WERI-Rb-1 (cell line): ENCODE data around the gene SERINC2.

ENCODE experiments used
- DNase-seq: peaks from one replicate; pipeline ENCODE4 v3.0.0-alpha.2; 2020
- H3K27ac ChIP-seq: fragments of 250-450 bp; sonication (Bioruptor Pico); 2 replicates; pipeline ENCODE4 v1.5.1; 2020; ENCODE audit warnings: mild to moderate bottlenecking, moderate library complexity
- H3K27me3 ChIP-seq: fragments of 250-450 bp; sonication (Bioruptor Pico); 2 replicates; pipeline ENCODE4 v1.5.1; 2021; ENCODE audit warnings: mild to moderate bottlenecking, low read depth, moderate library complexity; ENCODE audit not compliant: insufficient read depth, severe bottlenecking
- H3K36me3 ChIP-seq: fragments of 250-450 bp; sonication (Bioruptor Pico); 2 replicates; pipeline ENCODE4 v1.5.1; 2020; ENCODE audit warnings: mild to moderate bottlenecking, moderate library complexity
- H3K4me3 ChIP-seq: 2 replicates; pipeline ENCODE4 v1.5.1; 2011; ENCODE audit warnings: low read depth, mild to moderate bottlenecking, control low read depth, low read length
- H3K9me3 ChIP-seq: fragments of 250-450 bp; sonication (Bioruptor Pico); 2 replicates; pipeline ENCODE4 v1.5.1; 2021; ENCODE audit warnings: mild to moderate bottlenecking, moderate library complexity; ENCODE audit not compliant: severe bottlenecking
- TF ChIP-seq, protein P1 (sequence below): IDR thresholded peaks from 2 replicates; pipeline ENCODE4 v1.5.1; 2011; ENCODE audit warnings: low read depth, mild to moderate bottlenecking, control low read depth, inconsistent platforms, low read length

SERINC2 gene

DNA sequence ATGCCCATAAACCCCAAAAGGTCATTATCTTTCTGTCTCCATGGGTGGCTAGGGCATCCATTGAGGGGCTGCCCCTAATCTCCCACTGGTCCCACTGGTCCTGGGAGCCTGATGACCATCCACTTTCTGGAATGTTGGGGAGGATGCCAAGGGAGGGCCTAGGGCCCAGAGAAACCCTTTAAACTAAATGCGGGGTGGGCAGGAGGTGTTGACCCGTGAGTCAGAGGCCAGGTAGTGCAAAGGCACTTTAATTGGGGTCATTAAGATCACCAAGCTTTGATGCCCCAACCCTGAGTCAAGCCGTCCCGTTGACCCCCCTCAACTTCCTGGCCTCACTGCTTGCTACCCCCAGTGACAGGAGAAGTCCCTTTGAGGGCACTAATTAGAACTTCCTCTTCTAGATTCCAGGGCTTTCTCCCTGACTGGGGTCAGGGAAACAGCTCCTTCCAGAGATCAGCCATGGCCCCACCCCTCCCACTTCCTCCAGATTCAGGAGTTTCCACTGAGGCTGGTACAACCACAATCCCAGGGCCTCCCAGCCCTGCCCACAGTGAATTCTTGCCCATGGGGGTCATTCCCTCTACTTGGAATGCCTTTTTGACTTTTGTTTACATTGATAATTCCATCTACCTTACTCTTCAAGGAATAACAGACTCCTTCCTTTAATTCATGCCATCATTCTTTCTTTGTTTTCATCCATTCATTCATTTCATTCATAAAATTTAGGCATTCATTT, 15.5 kb upstream of the SERINC2 start:
- no peaks in the 10 kb centered on the region for H3K27me3 ChIP-seq
- no peaks in the 10 kb centered on the region for H3K9me3 ChIP-seq
- TF ChIP-seq, protein P1, sequence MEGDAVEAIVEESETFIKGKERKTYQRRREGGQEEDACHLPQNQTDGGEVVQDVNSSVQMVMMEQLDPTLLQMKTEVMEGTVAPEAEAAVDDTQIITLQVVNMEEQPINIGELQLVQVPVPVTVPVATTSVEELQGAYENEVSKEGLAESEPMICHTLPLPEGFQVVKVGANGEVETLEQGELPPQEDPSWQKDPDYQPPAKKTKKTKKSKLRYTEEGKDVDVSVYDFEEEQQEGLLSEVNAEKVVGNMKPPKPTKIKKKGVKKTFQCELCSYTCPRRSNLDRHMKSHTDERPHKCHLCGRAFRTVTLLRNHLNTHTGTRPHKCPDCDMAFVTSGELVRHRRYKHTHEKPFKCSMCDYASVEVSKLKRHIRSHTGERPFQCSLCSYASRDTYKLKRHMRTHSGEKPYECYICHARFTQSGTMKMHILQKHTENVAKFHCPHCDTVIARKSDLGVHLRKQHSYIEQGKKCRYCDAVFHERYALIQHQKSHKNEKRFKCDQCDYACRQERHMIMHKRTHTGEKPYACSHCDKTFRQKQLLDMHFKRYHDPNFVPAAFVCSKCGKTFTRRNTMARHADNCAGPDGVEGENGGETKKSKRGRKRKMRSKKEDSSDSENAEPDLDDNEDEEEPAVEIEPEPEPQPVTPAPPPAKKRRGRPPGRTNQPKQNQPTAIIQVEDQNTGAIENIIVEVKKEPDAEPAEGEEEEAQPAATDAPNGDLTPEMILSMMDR = no peak
- H3K4me3 ChIP-seq = no peak overlapping the region
- H3K36me3 ChIP-seq = no peaks in the 10 kb centered on the region
- DNase-seq = no peak
- no peak overlapping the region for H3K27ac ChIP-seq

DNA sequence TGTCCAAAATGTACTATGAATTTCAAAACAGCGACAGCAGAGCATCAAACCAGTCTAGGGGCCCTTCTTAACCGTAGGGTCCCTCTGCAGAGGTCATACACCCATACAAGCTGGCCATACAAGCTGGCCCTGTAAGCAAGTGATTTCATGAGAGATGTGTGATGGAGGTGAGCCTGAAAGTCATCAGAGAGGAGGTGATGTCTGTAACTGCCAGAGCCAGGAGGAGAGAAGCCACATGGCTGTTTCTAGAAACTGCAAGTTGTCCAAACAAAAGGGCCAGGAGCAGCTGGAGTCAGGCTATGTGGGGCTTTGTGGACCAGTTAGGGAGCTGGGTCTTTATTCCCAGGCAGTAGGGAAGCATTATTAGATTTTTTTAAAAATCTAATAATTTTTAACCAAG, 14.8 kb upstream of the SERINC2 start:
- H3K27ac ChIP-seq = no peak overlapping the region
- no peaks in the 10 kb centered on the region for H3K9me3 ChIP-seq

DNA sequence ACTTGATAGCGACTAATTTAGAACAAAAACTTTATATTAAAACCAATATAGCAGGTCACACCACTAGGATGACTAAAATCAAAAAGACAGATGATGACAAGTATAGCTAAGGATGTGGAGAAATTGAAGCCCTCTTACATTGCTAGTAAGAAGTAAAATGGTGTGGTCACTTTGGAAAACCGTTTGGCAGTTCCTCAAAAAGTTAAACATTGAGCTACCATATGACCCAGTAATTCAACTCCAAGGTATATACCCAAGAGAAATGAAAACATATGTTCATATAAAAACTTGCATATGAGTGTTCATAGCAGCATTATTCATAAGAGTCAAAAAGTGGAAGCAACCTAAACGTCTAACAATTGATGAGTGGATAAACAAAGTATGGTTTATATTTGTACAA, 13.0 kb upstream of the SERINC2 start:
- no peak for DNase-seq
- Histone ChIP-seq H3K27me3 (no peaks in the 10 kb centered on the region), H3K27ac (no peak overlapping the region), H3K36me3 (no peaks in the 10 kb centered on the region), H3K4me3 (no peak overlapping the region), H3K9me3 (no peaks in the 10 kb centered on the region)
- TF ChIP-seq, protein P1 = no peak

More for the DNA sequence above, 14.8 kb upstream of the SERINC2 start:
- Histone ChIP-seq H3K36me3 (no peaks in the 10 kb centered on the region), H3K27me3 (no peaks in the 10 kb centered on the region), H3K4me3 (no peak overlapping the region)
- TF ChIP-seq, protein P1 = no peak
- no peak for DNase-seq

DNA sequence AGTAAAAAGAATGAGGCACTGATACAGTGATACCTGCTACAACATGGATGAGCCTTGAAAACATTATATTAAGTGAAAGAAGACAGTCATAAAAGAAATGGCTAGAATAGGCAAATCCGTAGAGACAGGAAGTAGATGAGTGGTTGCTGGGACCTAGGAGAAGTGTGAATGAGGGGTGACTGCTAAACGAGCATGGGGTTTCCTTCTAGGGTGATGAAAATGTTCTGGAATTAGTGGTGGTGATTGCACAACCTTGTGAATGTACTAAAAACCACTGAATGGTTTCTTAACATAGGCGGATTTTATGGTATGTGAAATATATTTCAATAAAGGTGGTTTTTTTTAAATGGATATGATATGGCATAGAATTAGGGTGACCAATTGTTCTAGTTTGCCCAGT, 12.6 kb upstream of the SERINC2 start:
- no peaks in the 10 kb centered on the region for H3K9me3 ChIP-seq
- H3K27ac ChIP-seq = no peak overlapping the region

DNA sequence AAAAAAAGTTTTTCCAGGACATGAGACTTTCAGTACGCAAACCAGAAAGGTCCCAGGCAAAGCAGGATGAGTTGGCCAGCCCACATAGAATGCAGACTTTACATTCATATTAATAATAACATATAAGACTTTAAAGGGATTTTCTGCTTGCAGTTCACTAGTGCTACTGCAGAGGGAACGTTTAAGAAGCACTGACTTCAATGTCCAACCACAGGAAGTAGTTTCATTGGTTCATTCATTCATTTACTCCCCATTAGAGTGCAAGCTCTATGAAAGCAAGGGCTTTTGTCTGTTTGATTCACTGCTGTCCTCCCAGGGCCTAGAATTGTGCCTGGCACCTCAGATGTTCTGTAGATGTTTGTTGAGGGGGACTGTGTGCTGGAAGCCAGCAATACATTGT, 11.8 kb upstream of the SERINC2 start:
- no peaks in the 10 kb centered on the region for H3K27me3 ChIP-seq
- no peaks in the 10 kb centered on the region for H3K9me3 ChIP-seq
- H3K4me3 ChIP-seq = no peak overlapping the region
- no peak for DNase-seq
- TF ChIP-seq, protein P1 = no peak
- H3K27ac ChIP-seq = no peak overlapping the region
- no peaks in the 10 kb centered on the region for H3K36me3 ChIP-seq

More for the DNA sequence above, 12.6 kb upstream of the SERINC2 start:
- TF ChIP-seq, protein P1 = no peak
- Histone ChIP-seq H3K36me3 (no peaks in the 10 kb centered on the region), H3K4me3 (no peak overlapping the region), H3K27me3 (no peaks in the 10 kb centered on the region)
- DNase-seq = no peak
